SK-N-SH treated with all-trans-retinoic acid at 6 μM for 48 hours (cell line): ENCODE results near the gene SUN5.

Experiments
- ATAC-seq: fragments of 200-7000 bp; cut with Tn5 transposase; 3 replicates; pipeline ENCODE4 v1.9.1; 2020; ENCODE audit warnings: mild to moderate bottlenecking, moderate library complexity
- ARNTL ChIP-seq: fragments of 450-650 bp; formaldehyde crosslinking; IDR thresholded peaks from 2 replicates; pipeline ENCODE4 v1.5.0; 2020; ENCODE audit warnings: low read depth, mild to moderate bottlenecking, moderate library complexity, borderline replicate concordance
- BACH2 ChIP-seq: fragments of 250-450 bp; sonication (Bioruptor Pico); IDR thresholded peaks from 2 replicates; pipeline ENCODE4 v1.9.0; 2021; ENCODE audit warnings: mild to moderate bottlenecking, borderline replicate concordance
- CREB5 ChIP-seq: fragments of 250-450 bp; sonication (Bioruptor Pico); IDR thresholded peaks from 2 replicates; pipeline ENCODE4 v1.5.1; 2020; ENCODE audit warnings: low read depth, mild to moderate bottlenecking, moderate library complexity
- CSDC2 ChIP-seq: fragments of 250-450 bp; sonication (Bioruptor Pico); IDR thresholded peaks from 2 replicates; pipeline ENCODE4 v1.5.0; 2020; ENCODE audit warnings: mild to moderate bottlenecking, moderate library complexity
- ESRRG ChIP-seq: fragments of 250-450 bp; sonication (Bioruptor Pico); IDR thresholded peaks from 2 replicates; pipeline ENCODE4 v1.6.1; 2021; ENCODE audit warnings: mild to moderate bottlenecking
- ISL1 ChIP-seq: fragments of 250-450 bp; sonication (Bioruptor Pico); IDR thresholded peaks from 2 replicates; pipeline ENCODE4 v2.1.2; 2022; ENCODE audit warnings: mild to moderate bottlenecking, moderate library complexity
- OSR1 ChIP-seq: fragments of 250-450 bp; sonication (Bioruptor Pico); IDR thresholded peaks from 2 replicates; pipeline ENCODE4 v1.8.0; 2022; ENCODE audit warnings: moderate library complexity, mild to moderate bottlenecking, inconsistent platforms
- PATZ1 ChIP-seq: fragments of 250-450 bp; sonication (Bioruptor Pico); IDR thresholded peaks from 2 replicates; pipeline ENCODE4 v1.8.0; 2020; ENCODE audit warnings: mild to moderate bottlenecking, moderate library complexity, borderline replicate concordance
- PPARA ChIP-seq: fragments of 250-450 bp; sonication (Bioruptor Pico); IDR thresholded peaks from 2 replicates; pipeline ENCODE4 v1.5.0; 2020; ENCODE audit warnings: mild to moderate bottlenecking, borderline replicate concordance
- RARB ChIP-seq: fragments of 250-450 bp; sonication (Bioruptor Pico); IDR thresholded peaks from 2 replicates; pipeline ENCODE4 v1.8.0; 2021; ENCODE audit warnings: mild to moderate bottlenecking, moderate library complexity
- SNAI2 ChIP-seq: fragments of 250-450 bp; sonication (Bioruptor Pico); IDR thresholded peaks from 2 replicates; pipeline ENCODE4 v1.5.0; 2020; ENCODE audit warnings: mild to moderate bottlenecking, moderate library complexity
- TOX ChIP-seq: fragments of 250-450 bp; sonication (Bioruptor Pico); IDR thresholded peaks from 2 replicates; pipeline ENCODE4 v1.8.0; 2021; ENCODE audit warnings: mild to moderate bottlenecking, moderate library complexity, borderline replicate concordance
- ZC3H10 ChIP-seq: fragments of 250-450 bp; sonication (Bioruptor Pico); IDR thresholded peaks from 2 replicates; pipeline ENCODE4 v1.5.1; 2021; ENCODE audit warnings: mild to moderate bottlenecking, moderate library complexity
- ZFP3 ChIP-seq: fragments of 250-450 bp; sonication (Bioruptor Pico); IDR thresholded peaks from 2 replicates; pipeline ENCODE4 v1.5.0; 2020; ENCODE audit warnings: mild to moderate bottlenecking, moderate library complexity
- ZNF565 ChIP-seq: fragments of 450-650 bp; formaldehyde crosslinking; conservative IDR thresholded peaks from 2 replicates; pipeline ENCODE4 v1.5.0; 2020; ENCODE audit warnings: low read depth, mild to moderate bottlenecking, moderate library complexity
- ZNF70 ChIP-seq: fragments of 450-650 bp; formaldehyde crosslinking; IDR thresholded peaks from 2 replicates; pipeline ENCODE4 v1.5.0; 2020; ENCODE audit warnings: mild to moderate bottlenecking, moderate library complexity
- ZNF8 ChIP-seq: fragments of 450-650 bp; formaldehyde crosslinking; IDR thresholded peaks from 2 replicates; pipeline ENCODE4 v1.5.0; 2020; ENCODE audit warnings: mild to moderate bottlenecking, moderate library complexity
- TF ChIP-seq, protein P1 (sequence below): fragments of 250-450 bp; sonication (Bioruptor Pico); IDR thresholded peaks from 2 replicates; pipeline ENCODE4 v1.8.0; 2021; ENCODE audit warnings: low read depth, mild to moderate bottlenecking, moderate library complexity, borderline replicate concordance
- TF ChIP-seq, protein P2 (sequence below): fragments of 250-450 bp; sonication (Bioruptor Pico); IDR thresholded peaks from 2 replicates; pipeline ENCODE4 v1.5.0; 2020; ENCODE audit warnings: mild to moderate bottlenecking, moderate library complexity

Gene SUN5

GRCh38 chr20:33028875-33029274 lies 24.6 kb upstream of the SUN5 start:
- TF ChIP-seq PPARA (CRISPR knock-in tag) (no peak), BACH2 (no peak), ZFP3 (CRISPR knock-in tag) (no peak), RARB (CRISPR knock-in tag) (no peak), ISL1 (CRISPR knock-in tag) (no peak), ZC3H10 (CRISPR knock-in tag) (no peak), TOX (no peak), ESRRG (CRISPR knock-in tag) (no peak), ZNF565 (CRISPR knock-in tag) (no peak), CSDC2 (CRISPR knock-in tag) (no peak)
- TF ChIP-seq, protein P1, sequence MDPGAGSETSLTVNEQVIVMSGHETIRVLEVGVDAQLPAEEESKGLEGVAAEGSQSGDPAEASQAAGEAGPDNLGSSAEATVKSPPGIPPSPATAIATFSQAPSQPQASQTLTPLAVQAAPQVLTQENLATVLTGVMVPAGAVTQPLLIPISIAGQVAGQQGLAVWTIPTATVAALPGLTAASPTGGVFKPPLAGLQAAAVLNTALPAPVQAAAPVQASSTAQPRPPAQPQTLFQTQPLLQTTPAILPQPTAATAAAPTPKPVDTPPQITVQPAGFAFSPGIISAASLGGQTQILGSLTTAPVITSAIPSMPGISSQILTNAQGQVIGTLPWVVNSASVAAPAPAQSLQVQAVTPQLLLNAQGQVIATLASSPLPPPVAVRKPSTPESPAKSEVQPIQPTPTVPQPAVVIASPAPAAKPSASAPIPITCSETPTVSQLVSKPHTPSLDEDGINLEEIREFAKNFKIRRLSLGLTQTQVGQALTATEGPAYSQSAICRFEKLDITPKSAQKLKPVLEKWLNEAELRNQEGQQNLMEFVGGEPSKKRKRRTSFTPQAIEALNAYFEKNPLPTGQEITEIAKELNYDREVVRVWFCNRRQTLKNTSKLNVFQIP (CRISPR knock-in tag) = no peak
- TF ChIP-seq, all 23 proteins: peak for 0
- ATAC-seq = no peak

DNA sequence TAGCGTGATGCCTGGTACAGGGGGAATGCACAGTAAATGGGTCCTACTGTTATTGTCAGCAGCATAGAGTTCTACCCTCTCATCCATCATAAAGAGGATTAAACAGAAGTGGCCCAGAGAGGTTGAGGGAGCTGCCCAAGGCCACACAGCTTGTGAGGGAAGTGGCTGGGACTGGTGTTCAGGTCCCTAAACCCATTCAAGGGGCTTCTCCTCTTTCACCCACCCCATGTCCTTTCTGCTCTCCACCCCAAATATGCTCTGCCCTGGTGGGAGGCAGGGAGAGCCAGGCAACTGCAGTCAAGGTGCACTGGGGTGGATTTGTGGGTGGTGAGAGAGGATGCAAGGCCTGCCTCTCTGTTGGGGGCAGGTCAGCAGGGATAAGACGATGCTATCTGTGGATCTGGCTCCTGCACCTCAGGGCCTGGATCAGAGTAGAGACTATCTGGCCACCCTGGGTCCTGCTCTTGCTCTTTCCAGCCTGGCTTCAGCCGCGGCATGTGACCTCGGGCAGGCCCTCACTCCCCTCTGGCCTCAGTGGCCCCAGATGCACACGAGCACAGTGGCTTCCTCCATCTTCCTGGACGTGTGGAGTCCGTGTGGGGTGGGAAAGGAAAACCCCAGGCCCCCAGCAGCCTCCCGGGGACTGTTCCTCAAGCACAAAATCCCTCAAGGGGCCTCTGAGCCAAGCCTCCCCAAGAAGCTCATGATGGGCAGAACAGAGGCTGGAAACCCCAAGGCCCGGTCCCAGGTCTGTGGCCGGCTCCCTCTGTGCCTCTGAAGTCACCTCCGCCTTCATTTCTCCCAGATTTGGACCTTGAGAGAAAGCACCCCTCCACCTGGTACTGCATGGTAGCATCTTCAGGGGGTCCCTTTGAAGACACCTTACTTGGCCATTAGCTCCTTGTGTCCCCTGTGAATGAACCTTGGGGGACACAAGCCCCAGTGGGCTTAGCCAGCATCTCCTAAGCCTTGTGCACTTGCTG lies 23.8 kb upstream of the SUN5 start:
- TF ChIP-seq, protein P1 (CRISPR knock-in tag) = no peak
- TF ChIP-seq, protein P2, sequence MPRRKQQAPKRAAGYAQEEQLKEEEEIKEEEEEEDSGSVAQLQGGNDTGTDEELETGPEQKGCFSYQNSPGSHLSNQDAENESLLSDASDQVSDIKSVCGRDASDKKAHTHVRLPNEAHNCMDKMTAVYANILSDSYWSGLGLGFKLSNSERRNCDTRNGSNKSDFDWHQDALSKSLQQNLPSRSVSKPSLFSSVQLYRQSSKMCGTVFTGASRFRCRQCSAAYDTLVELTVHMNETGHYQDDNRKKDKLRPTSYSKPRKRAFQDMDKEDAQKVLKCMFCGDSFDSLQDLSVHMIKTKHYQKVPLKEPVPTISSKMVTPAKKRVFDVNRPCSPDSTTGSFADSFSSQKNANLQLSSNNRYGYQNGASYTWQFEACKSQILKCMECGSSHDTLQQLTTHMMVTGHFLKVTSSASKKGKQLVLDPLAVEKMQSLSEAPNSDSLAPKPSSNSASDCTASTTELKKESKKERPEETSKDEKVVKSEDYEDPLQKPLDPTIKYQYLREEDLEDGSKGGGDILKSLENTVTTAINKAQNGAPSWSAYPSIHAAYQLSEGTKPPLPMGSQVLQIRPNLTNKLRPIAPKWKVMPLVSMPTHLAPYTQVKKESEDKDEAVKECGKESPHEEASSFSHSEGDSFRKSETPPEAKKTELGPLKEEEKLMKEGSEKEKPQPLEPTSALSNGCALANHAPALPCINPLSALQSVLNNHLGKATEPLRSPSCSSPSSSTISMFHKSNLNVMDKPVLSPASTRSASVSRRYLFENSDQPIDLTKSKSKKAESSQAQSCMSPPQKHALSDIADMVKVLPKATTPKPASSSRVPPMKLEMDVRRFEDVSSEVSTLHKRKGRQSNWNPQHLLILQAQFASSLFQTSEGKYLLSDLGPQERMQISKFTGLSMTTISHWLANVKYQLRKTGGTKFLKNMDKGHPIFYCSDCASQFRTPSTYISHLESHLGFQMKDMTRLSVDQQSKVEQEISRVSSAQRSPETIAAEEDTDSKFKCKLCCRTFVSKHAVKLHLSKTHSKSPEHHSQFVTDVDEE (CRISPR knock-in tag) = no peak
- TF ChIP-seq SNAI2 (CRISPR knock-in tag) = no peak
- TF ChIP-seq RARB (CRISPR knock-in tag) = no peak
- no peak for TF ChIP-seq CREB5 (CRISPR knock-in tag)
- no peak for TF ChIP-seq TOX
- TF ChIP-seq BACH2 = no peak
- no peak for TF ChIP-seq ISL1 (CRISPR knock-in tag)

DNA sequence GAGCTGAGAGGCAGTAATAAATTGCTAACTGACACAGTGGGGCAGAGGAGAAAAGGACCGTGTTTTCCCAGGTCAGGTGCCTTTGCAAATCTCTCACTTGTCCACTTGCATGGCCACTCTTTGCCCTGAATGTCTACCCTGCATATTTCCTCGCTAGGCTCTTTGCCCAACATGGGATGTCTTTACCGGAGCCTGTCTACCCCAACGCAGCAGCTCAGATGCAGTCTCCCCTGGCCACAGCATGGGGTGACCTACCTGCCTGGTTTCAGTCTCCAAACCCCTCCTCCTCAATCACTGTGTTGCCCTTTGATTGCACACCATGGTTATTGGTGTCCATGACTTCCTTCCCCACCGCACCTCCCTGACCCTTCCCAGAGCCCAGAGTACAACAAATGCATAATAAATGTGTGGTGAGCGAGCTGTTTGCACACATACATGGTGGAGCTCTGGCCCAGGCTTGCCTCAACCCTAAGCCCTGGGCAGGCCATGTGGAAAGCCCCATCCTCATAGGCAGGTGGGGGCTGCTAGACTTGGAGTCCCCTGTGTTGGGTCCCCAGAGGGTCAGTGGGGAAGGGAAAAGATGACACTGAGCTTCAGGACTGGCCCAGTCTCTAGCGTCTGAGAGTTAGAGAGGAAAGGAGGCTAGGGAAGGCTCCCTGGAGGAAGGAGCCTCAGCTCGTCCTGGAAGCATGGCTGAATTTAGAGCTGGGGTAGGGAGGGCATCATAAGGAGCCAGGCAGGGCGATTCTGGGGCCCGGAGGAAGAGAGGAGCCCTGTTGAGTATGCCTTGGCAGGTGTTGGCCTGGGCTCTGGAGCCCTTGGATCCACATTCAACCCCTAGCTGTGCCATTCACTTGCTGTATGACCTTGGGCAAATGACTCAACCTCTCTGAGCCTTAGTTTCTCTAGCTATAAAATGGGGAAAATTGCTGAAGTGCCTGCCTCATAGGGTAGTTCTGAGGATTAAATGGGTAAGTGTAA lies 22.8 kb upstream of the SUN5 start:
- no peak for ATAC-seq
- TF ChIP-seq OSR1 (CRISPR knock-in tag) (no peak), CREB5 (CRISPR knock-in tag) (no peak), ZNF8 (no peak), BACH2 (no peak), ZNF70 (CRISPR knock-in tag) (no peak), PATZ1 (CRISPR knock-in tag) (no peak), ARNTL (CRISPR knock-in tag) (no peak), ISL1 (CRISPR knock-in tag) (no peak)
- TF ChIP-seq, protein P2 (CRISPR knock-in tag) = no peak

More for the DNA sequence above, 23.8 kb upstream of the SUN5 start:
- no peak for ATAC-seq
